NCI-H146 (cell line): ENCODE results near the gene JOSD1.

ENCODE experiments used
- DNase-seq: peaks from one replicate; lab custom pipeline; 2025; lab: John Stamatoyannopoulos, UW

Gene JOSD1

DNA sequence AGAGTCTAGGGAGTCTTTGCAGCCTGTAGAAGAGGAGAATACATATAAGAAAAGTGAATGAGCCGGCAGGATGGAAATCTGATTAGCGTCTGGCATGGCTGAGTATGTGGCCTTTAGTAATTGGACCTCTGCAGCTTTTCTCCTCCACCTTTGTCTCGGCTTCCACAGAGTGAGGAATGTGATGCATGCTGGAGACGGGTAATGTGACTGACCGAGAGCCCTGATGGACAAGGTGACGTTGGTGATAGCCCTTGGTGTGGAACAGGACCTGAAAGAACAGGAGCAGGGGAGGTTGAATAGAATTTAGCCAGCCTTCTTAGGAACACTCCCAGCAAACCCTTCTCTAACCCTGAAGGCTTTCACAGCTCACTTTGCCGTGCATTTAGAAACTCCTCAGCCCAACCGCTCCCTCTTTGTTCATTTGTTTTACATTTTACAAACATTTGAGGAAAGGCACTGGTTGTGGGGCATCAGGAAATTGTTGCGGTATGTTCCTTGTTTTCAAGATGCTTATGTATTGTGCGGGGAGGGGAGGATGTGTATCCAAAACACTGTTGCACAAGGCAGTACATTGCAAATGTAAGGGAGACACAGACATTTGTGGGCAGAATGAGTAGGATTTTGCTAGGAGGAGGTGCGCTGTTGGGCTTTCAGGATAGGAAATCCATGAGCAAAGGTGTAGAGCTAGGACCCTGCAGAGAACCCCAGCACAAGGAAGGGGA lies 11.9 kb upstream of the JOSD1 start:
- DNase-seq, result no peak

GRCh38 chr22:38710866-38711265 lies 10.1 kb upstream of the JOSD1 start:
- no peak for DNase-seq

DNA sequence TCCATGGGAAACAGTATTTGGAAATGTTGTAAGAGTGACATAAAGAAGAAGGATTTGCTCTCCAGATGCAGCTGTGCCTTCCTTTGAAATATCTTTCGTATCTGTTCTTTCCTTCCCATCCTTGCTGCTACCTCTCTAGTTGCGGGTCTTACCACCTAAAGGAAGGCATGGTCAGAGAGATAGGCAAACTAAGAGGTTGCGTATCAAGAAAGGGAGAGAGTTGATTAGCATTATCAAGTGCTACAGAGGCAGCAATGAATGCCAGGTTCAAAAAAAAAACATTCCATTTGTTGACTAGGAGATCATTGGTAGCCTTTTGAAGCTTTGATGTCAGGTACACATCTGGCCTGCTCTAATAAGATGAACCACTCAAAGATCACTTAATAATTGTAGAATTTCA lies 9.6 kb upstream of the JOSD1 start:
- no peak for DNase-seq

DNA sequence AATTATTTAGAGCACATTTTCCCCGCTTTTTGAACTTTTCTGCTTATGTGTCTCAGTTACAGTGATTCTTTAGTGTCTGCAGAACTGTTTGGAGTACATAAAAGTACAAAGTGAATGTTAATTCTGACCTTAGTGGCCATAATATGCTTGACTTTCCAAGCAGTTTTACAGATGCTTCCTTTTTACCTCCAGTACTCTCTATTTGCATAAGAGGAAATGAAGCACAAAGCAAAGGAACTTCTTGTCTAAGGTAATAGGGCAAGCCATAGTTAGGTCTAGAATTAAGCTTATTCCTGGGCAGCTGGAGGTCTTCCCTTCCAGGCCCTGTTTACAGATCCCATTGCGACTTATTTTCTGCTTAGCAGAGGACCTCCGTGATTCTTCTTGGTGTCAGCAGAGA lies 8.6 kb upstream of the JOSD1 start:
- no peak for DNase-seq

- no peak for DNase-seq
These were observed 7.2 kb upstream of the JOSD1 start for GRCh38 chr22:38707984-38708383.

GRCh38 chr22:38707346-38707745 lies 6.6 kb upstream of the JOSD1 start:
- DNase-seq, result no peak

DNA sequence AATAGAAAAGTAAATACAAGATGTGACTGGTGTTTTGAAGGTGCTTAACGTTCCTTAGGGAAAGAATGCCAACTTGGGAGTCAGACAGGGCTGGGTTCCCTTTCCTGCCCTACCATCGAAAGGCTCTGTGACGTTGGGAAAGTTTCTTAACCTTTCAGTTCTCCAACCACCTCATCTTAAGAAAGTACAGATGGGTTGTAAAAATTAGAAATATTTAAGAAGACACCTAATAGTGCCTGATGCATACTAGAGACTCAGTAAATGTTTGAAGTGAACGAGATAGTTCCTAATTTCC lies 6.1 kb upstream of the JOSD1 start:
- no peak for DNase-seq

DNA sequence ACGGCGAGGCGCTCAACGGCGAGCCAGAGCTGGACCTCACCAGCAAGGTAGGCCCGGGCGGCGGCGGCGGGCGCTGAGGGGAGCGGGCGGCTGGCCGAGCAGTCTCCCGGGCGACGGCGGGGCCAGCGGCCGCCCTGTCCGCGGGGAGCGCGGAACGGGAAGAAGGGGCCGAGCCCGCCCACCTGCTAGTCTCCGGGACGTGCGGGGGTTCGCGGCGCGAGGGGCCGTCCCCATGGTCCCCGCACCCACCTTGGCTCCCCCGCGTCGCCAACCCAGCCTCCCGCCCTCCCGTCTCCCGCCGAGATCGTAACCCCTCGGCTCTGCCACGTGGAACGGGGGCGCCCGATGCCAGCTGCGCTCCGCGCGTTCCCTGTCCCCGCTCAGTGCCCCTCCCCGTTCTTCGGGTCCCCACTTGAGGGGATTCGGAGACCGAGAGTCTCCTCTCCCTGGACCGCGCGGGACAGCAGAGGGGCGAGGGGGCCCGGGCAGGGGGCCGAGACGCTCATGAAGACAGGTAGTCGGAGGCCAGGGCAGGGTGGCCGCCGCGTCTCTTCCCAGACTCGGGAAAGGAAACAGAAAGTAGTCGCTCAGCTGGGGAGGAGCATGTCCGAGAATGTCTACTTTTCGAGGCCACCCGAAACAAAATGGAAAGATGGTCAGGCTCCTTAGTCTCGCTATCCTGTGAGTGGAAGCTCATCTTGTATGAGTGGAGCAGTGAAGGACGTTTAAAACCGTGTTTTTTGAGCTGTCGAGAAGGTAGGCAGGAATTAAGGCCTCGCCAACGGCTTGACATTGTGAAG lies 5.6 kb upstream of the JOSD1 start:
- peak; percentile 48 for DNase-seq

- peak; percentile 100 for DNase-seq
These were observed 4.7 kb upstream of the JOSD1 start, which contains the start of gene GTPBP1 for GRCh38 chr22:38705235-38706100. Gene GTPBP1 (plus strand): TSS chr22:38705944. CDS start chr22:38705956, 12 bp downstream.

DNA sequence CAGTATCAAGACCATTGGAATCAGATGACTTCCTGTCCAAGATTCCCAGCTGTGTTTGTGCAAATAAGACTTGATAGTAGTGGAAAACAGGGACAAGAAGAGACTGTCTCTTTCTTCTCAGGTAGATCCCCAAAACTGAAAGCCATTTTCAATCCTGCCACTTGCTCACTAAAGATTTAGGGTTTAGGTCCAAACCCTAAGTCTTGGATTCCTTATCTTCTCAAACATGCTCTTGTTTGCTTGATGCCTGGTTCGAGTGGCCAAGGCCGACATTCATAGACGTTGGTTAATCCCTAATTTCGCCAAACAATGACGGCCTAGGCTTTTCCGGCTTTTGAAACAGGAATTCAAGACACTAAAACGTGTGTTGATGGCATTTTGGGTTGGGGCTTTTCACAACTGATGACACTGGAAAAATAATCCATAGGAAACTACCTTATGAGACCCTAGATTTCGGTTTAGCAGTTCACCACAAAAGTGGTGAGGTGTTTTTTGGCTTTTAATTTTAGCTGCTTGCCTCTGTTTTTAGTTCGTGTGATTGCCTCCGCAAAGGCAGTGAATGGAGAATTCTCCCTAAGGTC lies 4.0 kb upstream of the JOSD1 start:
- DNase-seq, result peak; percentile 16

DNA sequence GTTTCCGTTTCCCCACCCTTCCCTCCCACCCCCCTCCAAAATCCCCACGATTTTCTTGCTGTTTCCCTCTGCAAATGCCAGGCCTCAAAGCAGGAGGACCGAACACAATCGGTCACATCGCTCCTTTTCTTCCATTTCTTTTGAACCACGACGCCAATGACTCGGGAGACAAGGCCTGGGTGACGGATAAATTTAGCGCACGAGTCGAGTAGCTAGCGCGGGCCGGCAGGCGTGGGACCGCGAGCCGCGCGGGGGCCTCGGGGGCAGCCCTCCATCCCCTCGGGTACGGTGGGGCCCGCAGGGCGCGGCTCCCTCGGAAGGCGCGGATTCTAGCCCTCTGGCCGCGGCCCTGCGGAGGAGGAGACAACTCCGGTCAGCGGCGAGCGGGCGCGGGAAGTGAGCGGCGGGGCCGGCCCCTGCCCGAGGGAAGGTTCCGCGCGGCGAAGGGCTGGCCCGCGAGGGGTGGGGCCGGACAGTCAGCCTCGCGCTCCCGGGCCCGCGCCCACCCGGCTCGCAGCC lies 414 bp downstream of the JOSD1 start:
- DNase-seq, result no peak

GRCh38 chr22:38699784-38700183 lies 959 bp downstream of the JOSD1 start:
- DNase-seq, result no peak

DNA sequence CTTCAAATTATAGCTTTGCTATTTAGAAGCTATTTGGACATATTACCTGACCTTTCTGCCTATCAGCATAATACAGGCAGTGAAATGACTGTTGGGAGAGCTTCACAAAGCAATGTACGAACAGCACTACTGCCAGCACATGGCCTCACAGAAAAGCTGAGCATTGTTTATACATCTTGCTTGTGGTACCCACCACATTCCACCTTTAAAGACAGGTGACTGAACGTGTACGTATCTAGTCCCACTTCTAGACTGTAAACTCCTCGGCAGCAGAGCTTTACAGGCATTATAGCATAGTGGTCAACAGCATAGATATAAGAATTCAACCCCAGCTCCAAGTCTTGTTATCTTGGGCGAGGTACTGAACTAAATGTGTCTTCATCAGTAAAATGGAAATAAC lies 1.6 kb downstream of the JOSD1 start:
- DNase-seq, result no peak

- no peak for DNase-seq
These were observed 2.2 kb downstream of the JOSD1 start for GRCh38 chr22:38698407-38699094.

DNA sequence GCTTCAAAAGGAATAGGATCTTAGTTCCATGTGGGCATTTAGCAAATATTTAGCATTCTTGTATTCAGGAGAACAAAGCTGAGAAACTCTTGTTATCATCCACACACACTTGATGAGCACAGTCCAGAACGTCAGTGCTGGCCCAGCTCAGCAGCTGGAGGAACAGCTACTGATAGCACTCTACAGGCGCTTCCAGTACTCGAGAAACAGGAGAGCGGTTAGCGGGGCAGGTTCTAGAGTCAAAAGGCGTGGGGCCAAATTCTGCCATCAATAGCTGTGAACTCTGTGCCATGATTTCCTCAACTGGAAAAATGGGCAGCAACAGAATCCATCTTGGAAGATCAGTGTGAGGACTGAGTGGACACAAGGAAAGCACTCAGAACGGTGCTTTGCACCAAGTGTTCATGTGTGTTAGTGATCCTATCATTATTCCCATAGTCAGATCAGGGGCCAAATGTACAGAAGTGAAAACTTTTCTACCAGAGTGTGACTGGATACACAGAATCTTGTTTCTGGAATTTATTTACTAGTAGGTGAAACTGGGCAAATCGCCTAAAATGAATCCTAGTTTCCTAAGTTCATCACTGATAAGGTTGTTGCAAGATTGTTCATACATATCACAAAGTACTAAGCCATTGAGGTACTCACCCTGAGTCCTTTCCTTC lies 3.2 kb downstream of the JOSD1 start:
- no peak for DNase-seq

DNA sequence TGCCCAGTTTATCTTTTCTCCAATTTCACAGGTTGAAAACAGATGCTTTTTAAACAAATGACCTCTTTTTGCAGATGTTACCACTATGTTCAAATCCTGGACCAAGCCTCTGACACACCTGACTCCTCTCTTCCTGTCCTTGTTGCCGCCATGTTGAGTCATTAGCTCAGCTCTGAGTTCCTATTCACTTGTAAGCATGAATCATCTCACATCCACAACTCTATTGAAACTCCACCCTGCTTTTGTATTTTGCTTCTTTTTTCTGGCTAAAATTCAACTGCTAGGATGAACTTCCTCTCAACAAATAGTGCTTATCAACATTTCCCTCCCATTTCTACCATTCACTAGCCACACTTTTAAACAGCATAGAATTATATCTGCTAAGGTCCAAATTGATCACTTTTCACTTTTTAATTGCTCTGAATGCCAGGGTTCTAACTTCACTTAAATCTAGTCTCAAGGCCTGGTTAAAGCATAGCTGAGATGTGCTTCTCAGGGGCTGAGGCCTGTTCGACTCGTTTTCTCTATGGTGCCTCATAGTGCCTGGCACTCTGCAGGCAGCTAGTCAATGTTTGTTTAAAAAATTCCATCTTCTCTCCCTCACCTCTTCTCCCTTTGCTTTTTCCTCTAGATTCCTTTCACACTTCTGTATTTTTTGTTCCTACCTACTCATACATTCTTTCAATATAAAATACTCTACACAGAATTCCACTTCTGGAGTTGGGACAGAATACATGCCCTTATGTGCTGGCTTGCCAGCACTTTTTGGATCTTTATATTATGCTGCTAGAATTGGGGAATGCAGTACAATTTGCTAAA lies 3.9 kb downstream of the JOSD1 start:
- no peak for DNase-seq

GRCh38 chr22:38694940-38695339 lies 5.8 kb downstream of the JOSD1 start:
- DNase-seq, result no peak

DNA sequence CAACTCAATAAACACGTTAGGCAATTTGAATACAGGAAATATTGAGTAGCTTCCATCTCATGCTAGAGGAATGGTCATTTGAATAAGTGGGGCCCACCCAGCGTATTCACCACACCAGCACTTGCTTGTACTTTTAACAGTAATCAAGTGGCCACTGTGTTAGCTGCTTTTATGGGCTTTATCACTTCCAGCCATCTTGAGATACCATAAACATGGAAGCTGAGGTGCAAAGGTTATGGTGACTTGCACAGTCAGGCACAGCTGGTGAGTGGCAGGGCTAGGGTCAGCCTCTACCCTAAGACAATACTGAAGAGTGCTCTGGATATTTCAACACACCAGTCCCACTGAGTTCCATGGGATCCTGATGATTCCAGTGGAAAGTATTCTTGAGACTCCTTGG lies 6.7 kb downstream of the JOSD1 start:
- no peak for DNase-seq

DNA sequence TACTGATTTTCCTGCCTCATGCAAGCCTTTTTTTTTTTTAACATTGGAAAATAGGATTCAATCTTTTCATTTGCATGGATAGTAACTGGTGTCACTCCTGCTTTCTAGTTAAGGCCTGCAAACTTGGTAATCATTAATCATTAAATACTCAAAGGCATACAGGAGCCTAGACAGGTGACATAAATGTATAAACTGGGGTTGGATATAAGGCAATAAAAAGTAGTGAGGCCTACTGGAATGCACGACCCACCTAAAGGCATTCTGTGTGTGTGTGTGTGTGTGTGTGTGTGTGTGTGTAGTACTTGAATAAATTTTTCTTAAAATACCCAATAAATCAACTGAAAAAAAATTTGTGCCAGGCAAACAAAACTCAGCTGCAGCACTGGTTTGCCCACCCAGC lies 11.1 kb downstream of the JOSD1 start:
- DNase-seq, result no peak

DNA sequence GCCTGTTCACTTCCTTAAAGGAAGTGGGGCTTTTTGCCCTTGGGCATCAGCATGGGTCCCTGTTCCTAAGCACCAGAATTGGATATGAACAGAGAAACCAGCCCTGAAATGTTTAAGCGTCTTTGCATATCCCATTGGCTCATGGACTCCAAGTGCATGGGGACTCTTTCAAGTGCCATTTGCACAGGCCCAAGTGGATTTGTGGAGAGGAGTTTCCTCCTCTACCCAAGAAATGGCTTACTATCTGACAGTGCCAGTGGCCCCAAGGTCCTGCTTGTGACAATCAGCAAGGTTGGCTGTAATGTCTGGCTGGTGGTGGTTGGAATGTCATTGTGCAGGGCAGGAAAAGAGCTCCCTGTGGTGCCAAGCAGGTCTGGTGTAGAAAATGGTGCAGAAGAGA lies 15.0 kb downstream of the JOSD1 start:
- no peak for DNase-seq
